HepG2 (cell line): ENCODE data around the gene STX10. TPM values are rescaled to one million over a fixed set of nuclear protein-coding genes. Genes with fewer than 3 reads are reported as not detected.

Experiments used
- ATAC-seq: fragments of 200-7000 bp; cut with Tn5 transposase; 3 replicates; pipeline ENCODE4 v1.9.1; 2020; ENCODE audit warnings: mild to moderate bottlenecking, moderate library complexity
- Bru-seq: library from RNA; stranded (reverse); fragments of 400-500 nt; gene quantifications from one replicate; lab custom pipeline; 2021; lab: Mats Ljungman, UMichigan
- BruChase-seq, 2 experiments: library from RNA; stranded (reverse); fragments of 400-500 nt; gene quantifications; one replicate each; lab custom pipeline; 2021; lab: Mats Ljungman, UMichigan
- BruUV-seq: library from RNA; stranded (reverse); fragments of 400-500 nt; replicated peaks from 2 replicates; lab custom pipeline; 2021; lab: Mats Ljungman, UMichigan
- CTCF ChIA-PET: fragments of 300-600 bp; formaldehyde crosslinking; extraction: SDS; loops from one replicate; lab custom pipeline; 2021; ENCODE audit warnings: low total read pairs, inconsistent platforms, low intra/inter-chr PET ratio; lab: Yijun Ruan, JAX
- POLR2A ChIA-PET: fragments of 350-600 bp; sonication (Branson Sonifier 250); formaldehyde crosslinking; loops from one replicate; lab custom pipeline; 2020; ENCODE audit warnings: antibody characterized with exemption, inconsistent platforms; lab: Yijun Ruan, JAX
- DNase-seq: peaks from one replicate; pipeline ENCODE4 v3.0.0-alpha.2; 2015; ENCODE audit warnings: low spot score
- FAIRE-seq: peaks from 3 replicates; lab custom pipeline; 2011; peaks lifted over from hg19 to GRCh38; lab: Jason Lieb, UNC
- H2AFZ ChIP-seq: one replicate; pipeline ENCODE4 v1.6.1; 2011; ENCODE audit warnings: low read length, inconsistent platforms
- H3K27ac ChIP-seq: fragments of 300-600 bp; 3 replicates; pipeline ENCODE4 v1.8.0; 2011; ENCODE audit warnings: mixed run types, mild to moderate bottlenecking, mixed read lengths, low read length, inconsistent platforms; ENCODE audit not compliant: insufficient read depth; ENCODE audit errors: extremely low read length
- H3K27me3 ChIP-seq, 2 experiments: fragments of 200-600 bp in 1 of 2; 2 replicates in 1 of 2; 3 replicates in 1 of 2; pipeline versions ENCODE4 v1.6.0 to v1.8.0; 2011; ENCODE audit warnings: low read length in 2 of 2, mild to moderate bottlenecking in 2 of 2, moderate library complexity in 2 of 2, inconsistent platforms in 1 of 2; ENCODE audit not compliant: insufficient read depth in 2 of 2, control insufficient read depth in 1 of 2
- H3K36me3 ChIP-seq, 2 experiments: fragments of 200-600 bp in 1 of 2; replicated peaks in 1 of 2; 2 replicates in 1 of 2; 3 replicates in 1 of 2; pipeline versions ENCODE4 v1.5.1 to v1.8.0; 2011; ENCODE audit warnings: low read length in 2 of 2, inconsistent platforms in 1 of 2; ENCODE audit not compliant: insufficient read depth in 2 of 2, control insufficient read depth in 1 of 2
- H3K4me1 ChIP-seq: 2 replicates; pipeline ENCODE4 v1.5.1; 2012; ENCODE audit warnings: low read length, inconsistent platforms; ENCODE audit not compliant: insufficient read depth
- H3K4me2 ChIP-seq: 2 replicates; pipeline ENCODE4 v1.6.0; 2011; ENCODE audit warnings: low read depth, low read length, inconsistent platforms
- H3K4me3 ChIP-seq, 3 experiments: fragments of 200-600 bp in 1 of 3; sonication (generic), shearing (Covaris generic) in 1 of 3; replicated peaks in 1 of 3; 2 replicates each; pipeline ENCODE4 v1.5.1; 2011 to 2016; ENCODE audit warnings: low read length in 3 of 3, inconsistent platforms in 2 of 3, low read depth in 2 of 3, mild to moderate bottlenecking in 2 of 3, control low read depth in 1 of 3, mixed read lengths in 1 of 3; ENCODE audit not compliant: insufficient read depth in 1 of 3
- H3K79me2 ChIP-seq: one replicate; pipeline ENCODE4 v1.6.1; 2011; ENCODE audit warnings: low read length, inconsistent platforms; ENCODE audit not compliant: insufficient read depth
- H3K9ac ChIP-seq: 2 replicates; pipeline ENCODE4 v1.6.0; 2011; ENCODE audit warnings: mild to moderate bottlenecking, low read depth, low read length, inconsistent platforms; ENCODE audit not compliant: insufficient read depth
- H3K9me3 ChIP-seq: 2 replicates; pipeline ENCODE4 v1.5.1; 2012; ENCODE audit warnings: mild to moderate bottlenecking, low read length
- H4K20me1 ChIP-seq: 2 replicates; pipeline ENCODE4 v1.6.0; 2011; ENCODE audit warnings: inconsistent platforms, mild to moderate bottlenecking, low read length, moderate library complexity; ENCODE audit not compliant: insufficient read depth
- HNRNPK ChIP-seq: fragments of 200-400 bp; formaldehyde crosslinking; IDR thresholded peaks from 2 replicates; pipeline ENCODE4 v1.6.1; 2018; ENCODE audit warnings: low read length, low read depth, moderate library complexity, mild to moderate bottlenecking; ENCODE audit not compliant: poor library complexity, severe bottlenecking
- KLF12 ChIP-seq: sonication (generic); formaldehyde crosslinking; IDR thresholded peaks from 2 replicates; pipeline ENCODE4 v1.4.0; 2020; ENCODE audit warnings: missing genetic modification reagents, borderline replicate concordance
- MED13 ChIP-seq: sonication (generic); formaldehyde crosslinking; IDR thresholded peaks from 2 replicates; pipeline ENCODE4 v1.5.0; 2020; ENCODE audit warnings: missing genetic modification reagents
- NFIB ChIP-seq: sonication (generic); formaldehyde crosslinking; IDR thresholded peaks from 2 replicates; pipeline ENCODE4 v1.9.0; 2021; ENCODE audit warnings: missing genetic modification reagents, mild to moderate bottlenecking, borderline replicate concordance
- ONECUT2 ChIP-seq: sonication (generic); formaldehyde crosslinking; IDR thresholded peaks from 2 replicates; pipeline ENCODE4 v1.4.0; 2020; ENCODE audit warnings: missing genetic modification reagents
- PCBP2 ChIP-seq: fragments of 200-400 bp; formaldehyde crosslinking; optimal IDR thresholded peaks from 2 replicates; pipeline ENCODE3; 2018; ENCODE audit warnings: low read length, low read depth; ENCODE audit not compliant: poor library complexity, severe bottlenecking
- SUZ12 ChIP-seq: fragments of 150-350 bp; IDR thresholded peaks from 2 replicates; pipeline ENCODE4 v1.6.1; 2014; ENCODE audit warnings: low read depth, low read length
- ZBTB14 ChIP-seq: sonication (generic); formaldehyde crosslinking; IDR thresholded peaks from 2 replicates; pipeline ENCODE4 v1.4.0; 2020; ENCODE audit warnings: missing genetic modification reagents
- ZBTB34 ChIP-seq: sonication (generic); formaldehyde crosslinking; IDR thresholded peaks from 2 replicates; pipeline ENCODE4 v1.8.0; 2022; ENCODE audit warnings: mild to moderate bottlenecking, missing genetic modification reagents
- ZNF234 ChIP-seq: sonication (generic); formaldehyde crosslinking; conservative IDR thresholded peaks from 2 replicates; pipeline ENCODE4 v1.5.1; 2020; ENCODE audit warnings: mild to moderate bottlenecking, missing genetic modification reagents
- ZNF720 ChIP-seq: sonication (generic); formaldehyde crosslinking; IDR thresholded peaks from 2 replicates; pipeline ENCODE4 v1.4.0; 2020; ENCODE audit warnings: missing genetic modification reagents
- ZNF75D ChIP-seq: sonication (generic); formaldehyde crosslinking; IDR thresholded peaks from 2 replicates; pipeline ENCODE4 v1.8.1; 2023; ENCODE audit warnings: missing genetic modification reagents, mild to moderate bottlenecking, borderline replicate concordance
- ZNF781 ChIP-seq: sonication (generic); formaldehyde crosslinking; IDR thresholded peaks from 2 replicates; pipeline ENCODE4 v1.5.1; 2020; ENCODE audit warnings: borderline replicate concordance, mild to moderate bottlenecking, missing genetic modification reagents; ENCODE audit errors: not compliant biosample characterization
- ZZZ3 ChIP-seq: sonication (generic); formaldehyde crosslinking; IDR thresholded peaks from 2 replicates; pipeline ENCODE4 v1.4.0; 2020; ENCODE audit warnings: missing genetic modification reagents, mild to moderate bottlenecking, borderline replicate concordance
- WGBS: methylation state at CpG from one replicate; pipeline ENCODE4 v1.1.6; 2017; ENCODE audit warnings: low lambda C conversion rate; 5-methylcytosine and 5-hydroxymethylcytosine counted together
- in situ Hi-C: cut with HindIII; loops from 2 replicates; pipeline ENCODE4 v1.10.0; 2017; ENCODE audit warnings: low pct_unique_long_range_greater_than_20kb; ENCODE audit not compliant: extremely low pct_ligation_motif_present
- intact Hi-C: fragments of 100-400 bp; cut with micrococcal nuclease; formaldehyde crosslinking; loops from one replicate; pipeline ENCODE4 v1.10.0; 2022; ENCODE audit not compliant: unreplicated experiment
- long read RNA-seq, 2 experiments: library from RNA in 1 of 2; library from polyadenylated mRNA in 1 of 2; stranded (forward) in 1 of 2; unstranded in 1 of 2; transcript quantifications; one replicate each; pipeline ENCODE4 v2.0.0, GENCODE V29; 2019 to 2022
- polyA minus RNA-seq, 3 experiments: library from RNA; depleted of rRNA, polyadenylated mRNA; stranded (reverse); fragments of >200 nt; gene quantifications; 2 replicates each; pipeline ENCODE4 v1.2.3, GENCODE V29; 2011; ENCODE audit warnings: low replicate concordance in 1 of 3
- polyA plus RNA-seq, 8 experiments: library from polyadenylated mRNA; depleted of rRNA in 3 of 8; stranded (reverse) in 7 of 8; unstranded in 1 of 8; fragments of >200 nt; fragmentation: Illumina TruSeq in 4 of 8; extraction: Trizol in 4 of 8; gene quantifications; 2 replicates each; pipeline versions ENCODE4 v1.2.1 to v1.2.3, GENCODE V29; 2011 to 2016; ENCODE audit warnings: low read depth in 4 of 8, missing spikeins in 1 of 8, mixed read lengths in 1 of 8; ENCODE audit not compliant: insufficient read depth in 1 of 8
- total RNA-seq, 5 experiments: library from RNA; depleted of rRNA; stranded (reverse); fragments of >200 nt; fragmentation: Illumina TruSeq; extraction: Trizol; gene quantifications; 2 replicates each; pipeline ENCODE4 v1.2.3, GENCODE V29; 2016; ENCODE audit warnings: low read depth in 1 of 5

STX10 gene
- total RNA-seq (2016; rRNA removed; fragmentation: Illumina TruSeq; extraction: Trizol): 36.8 and 47.9 TPM in 2 replicates
- 56.0 and 67.5 TPM in 2 replicates for total RNA-seq (2016; cell fraction: cytosol; rRNA removed; fragmentation: Illumina TruSeq; extraction: Trizol; ENCODE audit: low read depth)
- 33.4 and 50.3 TPM in 2 replicates for total RNA-seq (2016; cell fraction: insoluble cytoplasmic fraction; rRNA removed; fragmentation: Illumina TruSeq; extraction: Trizol)
- total RNA-seq (2016; cell fraction: membrane; rRNA removed; fragmentation: Illumina TruSeq; extraction: Trizol): 78.5 and 90.1 TPM in 2 replicates
- total RNA-seq (2016; cell fraction: nucleus; rRNA removed; fragmentation: Illumina TruSeq; extraction: Trizol): 27.2 and 35.2 TPM in 2 replicates
- 66.4 and 85.5 TPM in 2 replicates for polyA plus RNA-seq (2011; rRNA removed)
- polyA plus RNA-seq (2011; cell fraction: cytosol; rRNA removed): 58.0 and 78.9 TPM in 2 replicates
- polyA plus RNA-seq (2011; cell fraction: nucleus; rRNA removed): 198 and 219 TPM in 2 replicates
- 28.8 and 43.3 TPM in 2 replicates for polyA plus RNA-seq (2012)
- 79.7 and 89.7 TPM in 2 replicates for polyA plus RNA-seq (2016; cell fraction: cytosol; fragmentation: Illumina TruSeq; extraction: Trizol; ENCODE audit: low read depth)
- polyA plus RNA-seq (2016; cell fraction: insoluble cytoplasmic fraction; fragmentation: Illumina TruSeq; extraction: Trizol; ENCODE audit: low read depth): 39.4 and 44.9 TPM in 2 replicates
- polyA plus RNA-seq (2016; cell fraction: membrane; fragmentation: Illumina TruSeq; extraction: Trizol; ENCODE audit: low read depth): 85.7 and 88.6 TPM in 2 replicates
- 76.5 and 85.3 TPM in 2 replicates for polyA plus RNA-seq (2016; cell fraction: nucleus; fragmentation: Illumina TruSeq; extraction: Trizol; ENCODE audit: insufficient read depth, low read depth)
- polyA minus RNA-seq (2011; rRNA and poly(A)+ RNA removed; ENCODE audit: low replicate concordance): 37.6 and 153 TPM in 2 replicates
- 11.9 and 14.2 TPM in 2 replicates for polyA minus RNA-seq (2011; cell fraction: cytosol; rRNA and poly(A)+ RNA removed)
- 10.3 and 12.1 TPM in 2 replicates for polyA minus RNA-seq (2011; cell fraction: nucleus; rRNA and poly(A)+ RNA removed)
- percentile 54 among the genes with signal in this experiment for Bru-seq, nascent RNA
- BruChase-seq, experiment 1, labeled RNA remaining after a 6-hour chase: percentile 72 among the genes with signal in this experiment
- BruChase-seq, experiment 2, labeled RNA remaining after a 2-hour chase: percentile 67 among the genes with signal in this experiment
- long read RNA-seq, experiment 1, transcript STX10-204 (8 exons, 1,136 nt): major isoform, 35 of 48 reads
- long read RNA-seq, experiment 1, partial matches to known transcripts: 9 of 48 reads
- long read RNA-seq, experiment 1, other reads (novel, unspliced or antisense): 3 of 48 reads
- long read RNA-seq, experiment 2, transcript STX10-204 (8 exons, 1,136 nt): major isoform, 47 of 90 reads
- long read RNA-seq, experiment 2, partial matches to known transcripts: 24 of 90 reads
- long read RNA-seq, experiment 2, other reads (novel, unspliced or antisense): 14 of 90 reads

DNA sequence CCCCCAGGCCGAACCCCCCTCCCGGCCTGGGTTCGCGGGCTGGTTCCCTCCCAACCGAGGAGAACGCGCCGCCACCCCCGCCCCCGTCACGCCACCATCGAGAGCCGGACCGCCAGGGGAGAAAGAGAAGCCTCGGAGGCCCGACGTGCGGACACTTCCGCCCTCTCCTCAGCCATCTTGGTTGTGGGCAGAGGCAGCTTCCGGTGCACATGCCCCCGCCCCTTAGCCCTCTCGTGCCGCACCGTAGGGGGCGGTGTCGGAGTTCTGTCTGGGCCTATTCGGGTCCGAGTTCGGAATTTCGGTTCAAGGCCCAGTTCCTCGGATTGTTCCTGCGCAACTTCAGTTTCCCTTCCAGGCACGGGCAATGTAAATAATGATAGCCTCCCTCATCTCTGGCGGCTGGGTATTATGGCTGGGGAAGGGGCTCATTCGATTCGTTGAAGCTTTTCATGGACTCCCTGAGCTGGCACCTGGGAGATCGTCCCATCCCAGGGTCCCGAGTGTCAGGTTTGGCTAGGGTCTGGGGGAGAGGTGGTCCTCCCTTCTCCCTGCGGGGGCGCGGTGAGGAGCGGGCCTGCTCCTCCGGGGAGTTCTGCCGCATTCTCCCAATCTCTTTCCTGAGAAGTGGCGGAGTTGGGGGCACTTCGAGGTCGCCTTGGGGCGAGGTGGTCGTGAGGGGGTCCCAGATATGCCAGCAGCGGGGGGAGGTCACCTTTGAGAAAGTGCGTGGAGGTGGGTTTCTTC lies at the start of gene STX10, which contains the start of gene IER2:
Gene STX10 (minus strand): TSS at position 189 of the 744 bp plus-strand sequence. CDS start 202 bp downstream, outside the sequence.
Gene IER2 (plus strand): TSS at position 225 of the 744 bp plus-strand sequence. CDS start 2,776 bp downstream, outside the sequence.
- in situ Hi-C loops: loop anchor here (5.0 kb wide), 2 partner anchors 33 to 42 kb away; partner anchors contain the start of genes NACC1 and TRMT1
- TF ChIP-seq NFIB (CRISPR knock-in tag) (no peak), ZZZ3 (CRISPR knock-in tag) (peak; percentile 41; the same call in 1 of the 2 replicates), ZBTB14 (CRISPR knock-in tag) (0 out of 2 replicates have a peak, but pooled peaks have one; percentile 1), MED13 (no peak; the same call in 1 of the 2 replicates), KLF12 (CRISPR knock-in tag) (peak; percentile 49; the same call in 1 of the 2 replicates), ZNF781 (CRISPR knock-in tag) (peak; percentile 57), PCBP2 (no peak), HNRNPK (no peak), ZBTB34 (CRISPR knock-in tag) (peak; percentile 53; the same call in 1 of the 2 replicates), ZNF75D (CRISPR knock-in tag) (no peak; the same call in 1 of the 2 replicates), ZNF720 (CRISPR knock-in tag) (no peak), ZNF234 (CRISPR knock-in tag) (no peak), ONECUT2 (no peak), SUZ12 (no peak)

More for the DNA sequence above, at the start of gene STX10, which contains the start of gene IER2:
- CTCF ChIA-PET: interaction anchor here (1.4 to 1.6 kb wide), 2 partner anchors 45 to 84 kb away, joined by 4 to 7 read pairs; no protein-coding TSS in a partner anchor
- Histone ChIP-seq H3K4me1 (peaks cover 29% of the 10 kb centered on the region), H3K79me2 (peaks cover 49% of the 10 kb centered on the region), H3K27ac (peak within 1 kb of the TSS; percentile 94), H4K20me1 (peaks cover 3% of the 10 kb centered on the region; the same call in 1 of the 2 replicates), H3K36me3 (peaks cover 0 to under 1% of the 10 kb centered on the region in 2 experiments; a peak in 2 of 5 replicates), H3K9me3 (no peaks in the 10 kb centered on the region), H3K4me3 (peak within 1 kb of the TSS; percentile 92 to 97 (median 96)), H3K27me3 (no peaks in the 10 kb centered on the region; a peak in 1 of 5 replicates), H3K4me2 (peak within 1 kb of the TSS; percentile 98), H3K9ac (peak within 1 kb of the TSS; percentile 98), H2AFZ (no peak within 1 kb of the TSS)
- DNase-seq: peak; percentile 91
- ATAC-seq: peak; percentile 68
- no TSS peak for BruUV-seq
- intact Hi-C loops: loop anchor here (2.0 to 5.0 kb wide), 3 partner anchors 16 to 697 kb away; partner anchors contain the start of genes NACC1 and TRMT1
- peak; percentile 83 for FAIRE-seq
- 0% methylated on average over 14 of the region's 51 CpGs for WGBS
- POLR2A ChIA-PET: interaction anchor here (0.5 to 3.1 kb wide), 14 partner anchors 9 to 185 kb away, joined by 3 to 39 read pairs (median 4); partner anchors contain the start of gene NACC1
